Keratinocyte (primary cell): ENCODE data around the gene TMEM39A. TPM values are rescaled to one million over a fixed set of nuclear protein-coding genes. Genes with fewer than 3 reads are reported as not detected.

Source experiments
- DNase-seq: peaks from one replicate; pipeline ENCODE4 v3.0.0-alpha.2; 2011; ENCODE audit warnings: low read depth, missing footprints, low spot score
- FAIRE-seq: peaks from 2 replicates; lab custom pipeline; 2011; peaks lifted over from hg19 to GRCh38; lab: Jason Lieb, UNC
- H2AFZ ChIP-seq: 2 replicates; pipeline ENCODE4 v1.6.0; 2012; ENCODE audit warnings: low read length, control low read depth, inconsistent platforms; ENCODE audit not compliant: control insufficient read depth
- H3K27ac ChIP-seq: 2 replicates; pipeline ENCODE4 v1.5.1; 2011; ENCODE audit warnings: low read length; ENCODE audit not compliant: control insufficient read depth, insufficient read depth
- H3K27me3 ChIP-seq: 3 replicates; pipeline ENCODE4 v1.6.0; 2011; ENCODE audit warnings: low read length; ENCODE audit not compliant: control insufficient read depth, insufficient read depth; ENCODE audit errors: extremely low read depth
- H3K36me3 ChIP-seq, 2 experiments: 2 replicates in 1 of 2; 3 replicates in 1 of 2; pipeline ENCODE4 v1.5.1; 2011; ENCODE audit warnings: low read length in 2 of 2, mild to moderate bottlenecking in 1 of 2; ENCODE audit not compliant: control insufficient read depth in 2 of 2, insufficient read depth in 2 of 2; ENCODE audit errors: extremely low read depth in 1 of 2
- H3K4me1 ChIP-seq: 3 replicates; pipeline ENCODE4 v1.5.1; 2011; ENCODE audit warnings: low read length; ENCODE audit not compliant: control insufficient read depth, insufficient read depth; ENCODE audit errors: extremely low read depth
- H3K4me2 ChIP-seq: 3 replicates; pipeline ENCODE4 v1.6.0; 2011; ENCODE audit warnings: low read depth, low read length; ENCODE audit not compliant: control insufficient read depth, insufficient read depth; ENCODE audit errors: extremely low read depth
- H3K4me3 ChIP-seq, 3 experiments: fragments of 200-600 bp in 1 of 3; sonication (generic) in 1 of 3; 2 replicates in 2 of 3; 3 replicates in 1 of 3; pipeline ENCODE4 v1.5.1; 2011 to 2016; ENCODE audit warnings: low read length in 3 of 3, mild to moderate bottlenecking in 3 of 3, control low read depth in 2 of 3, inconsistent platforms in 1 of 3, low read depth in 1 of 3, mixed read lengths in 1 of 3, mixed run types in 1 of 3, moderate library complexity in 1 of 3; ENCODE audit not compliant: control insufficient read depth in 2 of 3, insufficient read depth in 2 of 3; ENCODE audit errors: extremely low read depth in 1 of 3
- H3K79me2 ChIP-seq: 2 replicates; pipeline ENCODE4 v1.6.0; 2012; ENCODE audit warnings: low read length; ENCODE audit not compliant: control insufficient read depth, insufficient read depth
- H3K9ac ChIP-seq: 3 replicates; pipeline ENCODE4 v1.6.0; 2011; ENCODE audit warnings: low read length; ENCODE audit not compliant: control insufficient read depth, insufficient read depth; ENCODE audit errors: extremely low read depth
- H3K9me1 ChIP-seq: 3 replicates; pipeline ENCODE4 v1.6.0; 2011; ENCODE audit warnings: low read length; ENCODE audit not compliant: control insufficient read depth, insufficient read depth; ENCODE audit errors: extremely low read depth
- H3K9me3 ChIP-seq: 2 replicates; pipeline ENCODE4 v1.5.1; 2012; ENCODE audit warnings: low read depth, low read length; ENCODE audit not compliant: control insufficient read depth
- H4K20me1 ChIP-seq: 3 replicates; pipeline ENCODE4 v1.6.0; 2011; ENCODE audit warnings: low read length; ENCODE audit not compliant: control insufficient read depth, insufficient read depth; ENCODE audit errors: extremely low read depth
- CTCF ChIP-seq, 3 experiments: IDR thresholded peaks in 1 of 3; conservative IDR thresholded peaks in 1 of 3; optimal IDR thresholded peaks in 1 of 3; 2 replicates in 2 of 3; 3 replicates in 1 of 3; pipeline versions ENCODE3 to v1.5.1; 2011; ENCODE audit warnings: low read length in 3 of 3, mild to moderate bottlenecking in 3 of 3, moderate library complexity in 2 of 3, control low read depth in 1 of 3, inconsistent platforms in 1 of 3; ENCODE audit not compliant: insufficient read depth in 2 of 3; ENCODE audit errors: extremely low read depth in 1 of 3
- EZH2 ChIP-seq: IDR thresholded peaks from one replicate; pipeline ENCODE4 v1.6.1; 2012; ENCODE audit warnings: inconsistent platforms, mild to moderate bottlenecking, low read length, moderate library complexity
- dilution Hi-C: fragments of 300-500 bp; cut with MboI; formaldehyde crosslinking; loops from one replicate; pipeline ENCODE4 v1.7.0; 2020; ENCODE audit warnings: low sequenced_read_pairs; ENCODE audit not compliant: extremely low pct_ligation_motif_present
- polyA plus RNA-seq, 5 experiments: library from polyadenylated mRNA; depleted of rRNA in 3 of 5; stranded (reverse) in 3 of 5; stranded (forward) in 1 of 5; unstranded in 1 of 5; fragments of >200 nt; gene quantifications; 1 replicate in 1 of 5; 2 replicates in 3 of 5; 3 replicates in 1 of 5; pipeline versions ENCODE4 v1.2.1 to v1.2.3, GENCODE V29; 2011 to 2012; ENCODE audit warnings: missing spikeins in 2 of 5, low read depth in 1 of 5, low replicate concordance in 1 of 5

The TMEM39A gene
- polyA plus RNA-seq, 1 donor (not counting 4 experiments of a cell fraction or from before 2014, with no cell fraction given): 26.3 TPM

DNA sequence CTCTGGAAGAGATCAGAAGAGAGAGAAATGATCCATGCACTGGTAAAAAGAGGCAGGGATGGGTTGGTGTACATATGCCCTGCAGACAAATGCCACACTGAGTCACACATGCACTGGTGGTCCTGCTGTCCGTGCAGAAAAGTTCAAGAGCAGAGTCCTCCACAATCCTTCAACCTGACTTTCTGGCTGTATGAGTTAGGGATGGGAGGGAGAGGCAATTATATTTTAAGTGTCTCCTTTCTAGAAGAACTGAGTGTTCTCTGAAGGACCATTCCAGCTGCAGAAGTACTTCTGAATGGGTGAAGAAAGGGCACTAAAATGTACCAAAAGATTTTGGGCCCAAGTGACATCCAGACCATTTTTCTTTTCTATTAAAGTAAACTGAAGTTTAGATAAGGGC, 26.4 kb downstream of the TMEM39A start:
- Histone ChIP-seq H3K79me2 (no peaks in the 10 kb centered on the region), H3K27me3 (no peaks in the 10 kb centered on the region), H3K27ac (no peak overlapping the region), H2AFZ (no peak overlapping the region), H3K9me3 (no peaks in the 10 kb centered on the region), H3K4me2 (no peak overlapping the region), H3K4me1 (no peaks in the 10 kb centered on the region), H4K20me1 (no peaks in the 10 kb centered on the region), H3K4me3 (no peak overlapping the region), H3K9me1 (no peaks in the 10 kb centered on the region), H3K36me3 (peaks cover 14 to 19% of the 10 kb centered on the region in 2 experiments), H3K9ac (no peak overlapping the region)
- DNase-seq (no peak), FAIRE-seq (no peak)
- TF ChIP-seq EZH2: no peak
- TF ChIP-seq CTCF (optimal IDR thresholded peaks at IDR 0.05 in 1 of 3, IDR thresholded peaks at IDR 0.05 in 1 of 3, conservative IDR thresholded peaks at IDR 0.05 in 1 of 3; ENCODE audit: extremely low read depth in 1 of 3, insufficient read depth in 2 of 3, low read length in 3 of 3): no peak
- dilution Hi-C loops: no loop called here

DNA sequence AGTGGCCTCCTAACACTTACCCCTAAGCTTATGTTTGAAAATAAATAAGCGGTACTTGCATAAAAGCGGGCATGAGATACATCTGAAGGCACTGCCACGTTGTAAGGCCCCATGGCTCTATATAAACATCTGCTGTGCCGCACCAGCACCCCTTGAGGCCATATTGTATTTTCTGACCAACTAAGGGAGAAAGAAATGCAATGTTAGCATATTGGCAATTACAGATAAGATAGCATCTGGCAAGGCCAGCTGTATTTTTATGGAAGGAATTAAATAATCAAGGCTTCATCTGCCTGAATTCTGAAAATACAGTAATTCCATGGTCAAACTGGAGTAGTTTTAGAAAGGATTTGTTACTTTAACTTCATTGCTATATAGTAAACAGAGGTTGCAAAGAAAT, 28.7 kb downstream of the TMEM39A start:
- Histone ChIP-seq H3K36me3 (peaks cover 25 to 28% of the 10 kb centered on the region in 2 experiments), H3K27me3 (no peaks in the 10 kb centered on the region), H3K9ac (no peak overlapping the region), H3K79me2 (no peaks in the 10 kb centered on the region), H3K9me1 (no peaks in the 10 kb centered on the region), H4K20me1 (no peaks in the 10 kb centered on the region), H3K27ac (no peak overlapping the region), H2AFZ (no peak overlapping the region), H3K9me3 (no peaks in the 10 kb centered on the region), H3K4me2 (no peak overlapping the region), H3K4me1 (no peaks in the 10 kb centered on the region), H3K4me3 (no peak overlapping the region)
- dilution Hi-C loops: no loop called here
- DNase-seq (no peak), FAIRE-seq (no peak)
- no peak for TF ChIP-seq EZH2
- TF ChIP-seq CTCF (optimal IDR thresholded peaks at IDR 0.05 in 1 of 3, IDR thresholded peaks at IDR 0.05 in 1 of 3, conservative IDR thresholded peaks at IDR 0.05 in 1 of 3; ENCODE audit: extremely low read depth in 1 of 3, insufficient read depth in 2 of 3, low read length in 3 of 3): no peak
